ENCODE data around the gene GIT1.

The GIT1 gene

GRCh38 chr17:29579866-29580771 is 9.3 kb downstream of the GIT1 start:
- TF ChIP-seq MAX (IDR thresholded peaks at IDR 0.05; ENCODE audit: low read depth, low read length) (peak; percentile 97), POLR2A (IDR thresholded peaks at IDR 0.05; ENCODE audit: extremely low read depth, insufficient read length) (no peak), CTCF (IDR thresholded peaks at IDR 0.05; ENCODE audit: low read depth, low read length) (peak; percentile 81), MYC (IDR thresholded peaks at IDR 0.05; ENCODE audit: low read depth, low read length) (peak; percentile 94)
- H3K4me3 ChIP-seq (ENCODE audit: low read depth, low read length): no peak overlapping the region
- peak; percentile 89 for DNase-seq (ENCODE audit: low read depth)

GRCh38 chr17:29578626-29579485 is 10.6 kb downstream of the GIT1 start:
- TF ChIP-seq POLR2A (IDR thresholded peaks at IDR 0.05; ENCODE audit: extremely low read depth, insufficient read length): no peak
- no peak for TF ChIP-seq MAX (IDR thresholded peaks at IDR 0.05; ENCODE audit: low read depth, low read length)
- no peak for TF ChIP-seq CTCF (IDR thresholded peaks at IDR 0.05; ENCODE audit: low read depth, low read length)
- no peak for TF ChIP-seq MYC (IDR thresholded peaks at IDR 0.05; ENCODE audit: low read depth, low read length)

GRCh38 chr17:29577385-29578211 is 11.8 kb downstream of the GIT1 start:
- TF ChIP-seq MAX (IDR thresholded peaks at IDR 0.05; ENCODE audit: low read depth, low read length) (no peak), POLR2A (IDR thresholded peaks at IDR 0.05; ENCODE audit: extremely low read depth, insufficient read length) (no peak), MYC (IDR thresholded peaks at IDR 0.05; ENCODE audit: low read depth, low read length) (no peak), CTCF (IDR thresholded peaks at IDR 0.05; ENCODE audit: low read depth, low read length) (no peak)
- no peak for DNase-seq (ENCODE audit: low read depth)

More at GRCh38 chr17:29578626-29579485, 10.6 kb downstream of the GIT1 start:
- no peak overlapping the region for H3K4me3 ChIP-seq (ENCODE audit: low read depth, low read length)
- DNase-seq (ENCODE audit: low read depth): no peak

GRCh38 chr17:29577001-29577370 is 12.5 kb downstream of the GIT1 start:
- no peak for DNase-seq (ENCODE audit: low read depth)
- TF ChIP-seq CTCF (IDR thresholded peaks at IDR 0.05; ENCODE audit: low read depth, low read length) (no peak), POLR2A (IDR thresholded peaks at IDR 0.05; ENCODE audit: extremely low read depth, insufficient read length) (no peak), MAX (IDR thresholded peaks at IDR 0.05; ENCODE audit: low read depth, low read length) (no peak), MYC (IDR thresholded peaks at IDR 0.05; ENCODE audit: low read depth, low read length) (no peak)
- H3K4me3 ChIP-seq (ENCODE audit: low read depth, low read length): no peak overlapping the region

More at GRCh38 chr17:29577385-29578211, 11.8 kb downstream of the GIT1 start:
- H3K4me3 ChIP-seq (ENCODE audit: low read depth, low read length): no peak overlapping the region

Data from NB4 (cell line).